ENCODE data around the gene ZFP1.

DNA sequence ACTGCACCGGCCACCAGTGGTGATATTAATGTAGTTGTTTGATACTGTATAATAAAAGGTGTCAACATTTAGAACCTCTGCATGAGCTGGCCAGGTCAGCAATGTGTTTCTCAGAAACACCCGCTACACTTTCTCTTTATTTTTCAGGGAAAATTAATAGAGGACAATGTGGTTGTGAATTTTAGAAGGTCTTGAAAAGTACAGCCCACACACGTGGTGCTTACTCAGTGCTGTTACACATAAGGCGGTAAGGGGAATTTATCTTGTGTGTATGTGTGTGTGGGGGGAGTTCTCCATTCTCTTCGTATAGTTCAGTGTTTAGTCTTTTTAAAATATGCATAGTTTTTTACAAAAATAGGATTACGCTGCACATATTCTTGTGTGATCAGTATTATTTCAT is 4.4 kb upstream of the ZFP1 start:
- TF ChIP-seq, protein P1, sequence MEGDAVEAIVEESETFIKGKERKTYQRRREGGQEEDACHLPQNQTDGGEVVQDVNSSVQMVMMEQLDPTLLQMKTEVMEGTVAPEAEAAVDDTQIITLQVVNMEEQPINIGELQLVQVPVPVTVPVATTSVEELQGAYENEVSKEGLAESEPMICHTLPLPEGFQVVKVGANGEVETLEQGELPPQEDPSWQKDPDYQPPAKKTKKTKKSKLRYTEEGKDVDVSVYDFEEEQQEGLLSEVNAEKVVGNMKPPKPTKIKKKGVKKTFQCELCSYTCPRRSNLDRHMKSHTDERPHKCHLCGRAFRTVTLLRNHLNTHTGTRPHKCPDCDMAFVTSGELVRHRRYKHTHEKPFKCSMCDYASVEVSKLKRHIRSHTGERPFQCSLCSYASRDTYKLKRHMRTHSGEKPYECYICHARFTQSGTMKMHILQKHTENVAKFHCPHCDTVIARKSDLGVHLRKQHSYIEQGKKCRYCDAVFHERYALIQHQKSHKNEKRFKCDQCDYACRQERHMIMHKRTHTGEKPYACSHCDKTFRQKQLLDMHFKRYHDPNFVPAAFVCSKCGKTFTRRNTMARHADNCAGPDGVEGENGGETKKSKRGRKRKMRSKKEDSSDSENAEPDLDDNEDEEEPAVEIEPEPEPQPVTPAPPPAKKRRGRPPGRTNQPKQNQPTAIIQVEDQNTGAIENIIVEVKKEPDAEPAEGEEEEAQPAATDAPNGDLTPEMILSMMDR (IDR thresholded peaks at IDR 0.05), result no peak
- no peak for TF ChIP-seq POLR2A (IDR thresholded peaks at IDR 0.05)
